ENCODE measurements around the gene PFKFB3.

PFKFB3 gene

GRCh38 chr10:6229290-6229689, 26.6 kb downstream of the PFKFB3 start:
- no peak overlapping the region for H3K4me2 ChIP-seq (ENCODE audit: low read length)
- no peaks in the 10 kb centered on the region for H3K79me2 ChIP-seq (ENCODE audit: control insufficient read depth, low read length)
- no peaks in the 10 kb centered on the region for H3K4me1 ChIP-seq (ENCODE audit: control insufficient read depth, low read length)
- no peak overlapping the region for H3K4me3 ChIP-seq (ENCODE audit: low read length)
- no peaks in the 10 kb centered on the region for H3K27me3 ChIP-seq (ENCODE audit: control insufficient read depth, low read length)
- TF ChIP-seq EZH2phosphoT487 (IDR thresholded peaks at IDR 0.05; ENCODE audit: borderline replicate concordance, low read length): no peak
- no peak for TF ChIP-seq CTCF (IDR thresholded peaks at IDR 0.05; ENCODE audit: low read depth, low read length, poor library complexity, severe bottlenecking)
- no peaks in the 10 kb centered on the region for H3F3A ChIP-seq (ENCODE audit: control insufficient read depth, insufficient read depth)
- H3K27ac ChIP-seq (ENCODE audit: low read depth, low read length): no peak overlapping the region
- no peaks in the 10 kb centered on the region for H3K9me2 ChIP-seq (replicated peaks; ENCODE audit: control insufficient read depth, low read length)
- no peaks in the 10 kb centered on the region for H3K9me3 ChIP-seq (ENCODE audit: control insufficient read depth, insufficient read depth, low read length)
- no peaks in the 10 kb centered on the region for H4K20me1 ChIP-seq (ENCODE audit: control insufficient read depth, insufficient read depth, low read depth, low read length)
- H3K36me3 ChIP-seq (ENCODE audit: control insufficient read depth, low read length): peaks cover 97% of the 10 kb centered on the region

- peaks cover 97% of the 10 kb centered on the region for H3K36me3 ChIP-seq (ENCODE audit: control insufficient read depth, low read length)
Measured at GRCh38 chr10:6229746-6230145, 27.0 kb downstream of the PFKFB3 start.

GRCh38 chr10:6230315-6230714, 27.6 kb downstream of the PFKFB3 start:
- H3K79me2 ChIP-seq (ENCODE audit: control insufficient read depth, low read length): no peaks in the 10 kb centered on the region
- H3K9me2 ChIP-seq (replicated peaks; ENCODE audit: control insufficient read depth, low read length): no peaks in the 10 kb centered on the region
- no peaks in the 10 kb centered on the region for H3K4me1 ChIP-seq (ENCODE audit: control insufficient read depth, low read length)
- peaks cover 93% of the 10 kb centered on the region for H3K36me3 ChIP-seq (ENCODE audit: control insufficient read depth, low read length)
- H3F3A ChIP-seq (ENCODE audit: control insufficient read depth, insufficient read depth): peaks cover 7% of the 10 kb centered on the region; the same call in 1 of the 2 replicates
- H3K9me3 ChIP-seq (ENCODE audit: control insufficient read depth, insufficient read depth, low read length): no peaks in the 10 kb centered on the region
- H3K4me2 ChIP-seq (ENCODE audit: low read length): no peak overlapping the region
- H3K27me3 ChIP-seq (ENCODE audit: control insufficient read depth, low read length): no peaks in the 10 kb centered on the region
- no peak overlapping the region for H3K4me3 ChIP-seq (ENCODE audit: low read length)
- TF ChIP-seq CTCF (IDR thresholded peaks at IDR 0.05; ENCODE audit: low read depth, low read length, poor library complexity, severe bottlenecking): no peak
- no peak for TF ChIP-seq EZH2phosphoT487 (IDR thresholded peaks at IDR 0.05; ENCODE audit: borderline replicate concordance, low read length)
- H3K27ac ChIP-seq (ENCODE audit: low read depth, low read length): no peak overlapping the region
- no peaks in the 10 kb centered on the region for H4K20me1 ChIP-seq (ENCODE audit: control insufficient read depth, insufficient read depth, low read depth, low read length)

More at GRCh38 chr10:6229746-6230145, 27.0 kb downstream of the PFKFB3 start:
- no peak for TF ChIP-seq CTCF (IDR thresholded peaks at IDR 0.05; ENCODE audit: low read depth, low read length, poor library complexity, severe bottlenecking)
- no peak for TF ChIP-seq EZH2phosphoT487 (IDR thresholded peaks at IDR 0.05; ENCODE audit: borderline replicate concordance, low read length)
- Histone ChIP-seq H3K9me2 (replicated peaks; ENCODE audit: control insufficient read depth, low read length) (no peaks in the 10 kb centered on the region), H3K27me3 (ENCODE audit: control insufficient read depth, low read length) (no peaks in the 10 kb centered on the region), H3K79me2 (ENCODE audit: control insufficient read depth, low read length) (no peaks in the 10 kb centered on the region), H3K27ac (ENCODE audit: low read depth, low read length) (no peak overlapping the region), H3K4me3 (ENCODE audit: low read length) (no peak overlapping the region), H3K9me3 (ENCODE audit: control insufficient read depth, insufficient read depth, low read length) (no peaks in the 10 kb centered on the region), H3K4me1 (ENCODE audit: control insufficient read depth, low read length) (no peaks in the 10 kb centered on the region), H3K4me2 (ENCODE audit: low read length) (no peak overlapping the region), H3F3A (ENCODE audit: control insufficient read depth, insufficient read depth) (0 out of 2 replicates have a peak, but pooled peaks cover 2% of the 10 kb centered on the region), H4K20me1 (ENCODE audit: control insufficient read depth, insufficient read depth, low read depth, low read length) (no peaks in the 10 kb centered on the region)
